MV-4-11 (cell line): ENCODE results near the gene COX6B2.
"Not testable (repeated sequence)": the region's sequence is repeated elsewhere in the genome, so short reads cannot be mapped to it uniquely, and the experiment has no call there.

ENCODE experiments used
- DNase-seq: peaks from one replicate; lab custom pipeline; 2025; lab: John Stamatoyannopoulos, UW

Gene COX6B2

GRCh38 chr19:55354698-55355212 is at the start of gene COX6B2:
Gene COX6B2, minus strand, starts transcription at chr19:55354719. Its CDS starts 198 bp downstream, at chr19:55354521.
- DNase-seq = no peak

GRCh38 chr19:55402509-55402908 is 48.0 kb upstream of the COX6B2 start:
- DNase-seq = no peak

GRCh38 chr19:55401390-55401789 is 46.9 kb upstream of the COX6B2 start:
- DNase-seq = not testable (repeated sequence)

GRCh38 chr19:55400281-55401087 is 46.0 kb upstream of the COX6B2 start:
- no peak for DNase-seq

GRCh38 chr19:55398200-55398925 is 43.8 kb upstream of the COX6B2 start:
- peak; percentile 84 for DNase-seq

- no peak for DNase-seq
These were observed 38.6 kb upstream of the COX6B2 start for GRCh38 chr19:55392820-55393761.

- DNase-seq = no peak
These were observed 37.4 kb upstream of the COX6B2 start for GRCh38 chr19:55391702-55392615.

- peak; percentile 50 for DNase-seq
These were observed 36.7 kb upstream of the COX6B2 start for GRCh38 chr19:55391191-55391670.

GRCh38 chr19:55390461-55390880 is 36.0 kb upstream of the COX6B2 start:
- no peak for DNase-seq

- DNase-seq = no peak
These were observed 35.1 kb upstream of the COX6B2 start for GRCh38 chr19:55389386-55390317.

GRCh38 chr19:55387736-55388497 is 33.4 kb upstream of the COX6B2 start:
- DNase-seq = no peak

- DNase-seq = no peak
These were observed 32.0 kb upstream of the COX6B2 start for GRCh38 chr19:55386493-55386971.

GRCh38 chr19:55385724-55386492 is 31.4 kb upstream of the COX6B2 start, which contains the start of gene RPL28:
Gene RPL28, plus strand, starts transcription at chr19:55385932. Its CDS starts 426 bp downstream, at chr19:55386358.
- peak; percentile 100 for DNase-seq

GRCh38 chr19:55384920-55385723 is 30.6 kb upstream of the COX6B2 start:
- peak; percentile 99 for DNase-seq

GRCh38 chr19:55384131-55384919 is 29.8 kb upstream of the COX6B2 start, which contains the start of gene TMEM238:
Gene TMEM238, minus strand, starts transcription at chr19:55384292. Its CDS starts 33 bp downstream, at chr19:55384259.
- peak; percentile 46 for DNase-seq
